ENCODE measurements around the gene CYSRT1.

GRCh38 chr9:137192448-137192780 lies 32.6 kb upstream of the CYSRT1 start:
- no peak for TF ChIP-seq CEBPB (IDR thresholded peaks at IDR 0.05)
- no peak for TF ChIP-seq CREB1 (IDR thresholded peaks at IDR 0.05; ENCODE audit: low read depth)
- TF ChIP-seq EP300 (IDR thresholded peaks at IDR 0.05; ENCODE audit: borderline replicate concordance) = no peak
- no peak for TF ChIP-seq TAF1 (IDR thresholded peaks at IDR 0.05; ENCODE audit: low read depth)
- no peak for TF ChIP-seq REST (IDR thresholded peaks at IDR 0.05; ENCODE audit: low read depth)
- no peak for TF ChIP-seq MAX (IDR thresholded peaks at IDR 0.05)
